ENCODE measurements around the gene ERCC6L.

- no peak for TF ChIP-seq FOXM1 (IDR thresholded peaks at IDR 0.05; ENCODE audit: borderline replicate concordance)
- no peak for TF ChIP-seq SUZ12 (IDR thresholded peaks at IDR 0.05)
- no peak for TF ChIP-seq L3MBTL2 (conservative IDR thresholded peaks at IDR 0.05)
- TF ChIP-seq CTBP1 (IDR thresholded peaks at IDR 0.05; ENCODE audit: borderline replicate concordance), result no peak
- no peak for TF ChIP-seq SP1 (IDR thresholded peaks at IDR 0.05)
- TF ChIP-seq TARDBP (IDR thresholded peaks at IDR 0.05), result no peak
Observed at GRCh38 chrX:72260448-72260847, 21.6 kb upstream of the ERCC6L start.

Measured in HEK293T (cell line).